Measurements from ENCODE around the gene ZNF419.
"Not testable (repeated sequence)": the region's sequence is repeated elsewhere in the genome, so short reads cannot be mapped to it uniquely, and the experiment has no call there.

The ZNF419 gene

DNA sequence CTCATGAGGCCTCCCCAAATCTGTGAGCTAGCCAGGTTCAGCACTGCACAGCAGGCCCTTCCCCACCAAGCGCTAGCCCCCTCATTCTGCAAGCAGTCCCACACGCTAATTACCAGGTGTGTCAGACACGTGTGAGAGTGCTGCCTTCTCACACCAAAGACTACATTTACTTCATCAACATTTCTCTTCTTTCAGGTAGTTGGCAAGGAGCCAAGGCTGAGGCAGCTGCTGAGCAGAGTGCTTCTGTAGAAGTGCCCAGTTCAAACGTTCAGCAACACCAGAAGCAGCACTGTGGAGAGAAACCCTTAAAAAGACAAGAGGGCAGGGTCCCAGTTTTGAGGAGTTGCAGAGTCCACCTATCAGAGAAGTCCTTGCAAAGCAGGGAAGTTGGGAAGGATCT lies 18.6 kb downstream of the ZNF419 start:
- TF ChIP-seq, protein P1, sequence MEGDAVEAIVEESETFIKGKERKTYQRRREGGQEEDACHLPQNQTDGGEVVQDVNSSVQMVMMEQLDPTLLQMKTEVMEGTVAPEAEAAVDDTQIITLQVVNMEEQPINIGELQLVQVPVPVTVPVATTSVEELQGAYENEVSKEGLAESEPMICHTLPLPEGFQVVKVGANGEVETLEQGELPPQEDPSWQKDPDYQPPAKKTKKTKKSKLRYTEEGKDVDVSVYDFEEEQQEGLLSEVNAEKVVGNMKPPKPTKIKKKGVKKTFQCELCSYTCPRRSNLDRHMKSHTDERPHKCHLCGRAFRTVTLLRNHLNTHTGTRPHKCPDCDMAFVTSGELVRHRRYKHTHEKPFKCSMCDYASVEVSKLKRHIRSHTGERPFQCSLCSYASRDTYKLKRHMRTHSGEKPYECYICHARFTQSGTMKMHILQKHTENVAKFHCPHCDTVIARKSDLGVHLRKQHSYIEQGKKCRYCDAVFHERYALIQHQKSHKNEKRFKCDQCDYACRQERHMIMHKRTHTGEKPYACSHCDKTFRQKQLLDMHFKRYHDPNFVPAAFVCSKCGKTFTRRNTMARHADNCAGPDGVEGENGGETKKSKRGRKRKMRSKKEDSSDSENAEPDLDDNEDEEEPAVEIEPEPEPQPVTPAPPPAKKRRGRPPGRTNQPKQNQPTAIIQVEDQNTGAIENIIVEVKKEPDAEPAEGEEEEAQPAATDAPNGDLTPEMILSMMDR (IDR thresholded peaks at IDR 0.05; ENCODE audit: low read depth, low read length) = no peak
- no peak for DNase-seq
- H3K4me3 ChIP-seq (ENCODE audit: low read depth, low read length) = no peak overlapping the region
- no peaks in the 10 kb centered on the region for H3K27me3 ChIP-seq
- H3K36me3 ChIP-seq = peaks cover 31% of the 10 kb centered on the region
- H3K9me3 ChIP-seq = no peaks in the 10 kb centered on the region
- H3K4me1 ChIP-seq = no peaks in the 10 kb centered on the region

DNA sequence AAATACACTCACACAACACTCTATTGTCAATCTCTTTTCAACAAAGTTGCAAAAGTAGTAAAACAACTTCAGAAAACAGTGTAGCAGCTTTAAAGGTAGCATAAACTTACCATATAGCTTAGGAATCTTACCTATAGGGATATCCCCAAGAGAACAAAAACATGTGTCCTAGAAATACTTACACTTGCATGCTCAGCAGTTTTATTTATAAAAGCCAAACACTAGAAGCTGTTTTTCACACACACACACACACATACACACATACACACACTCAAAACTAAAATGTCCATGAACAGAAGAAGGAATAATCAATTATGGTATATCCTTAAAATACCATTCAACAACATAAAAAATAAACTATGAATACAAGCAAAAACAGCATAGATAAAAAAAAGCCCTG lies 23.9 kb downstream of the ZNF419 start:
- Histone ChIP-seq H3K27me3 (no peaks in the 10 kb centered on the region), H3K4me1 (no peaks in the 10 kb centered on the region), H3K4me3 (ENCODE audit: low read depth, low read length) (no peak overlapping the region), H3K36me3 (peaks cover 12% of the 10 kb centered on the region), H3K9me3 (no peaks in the 10 kb centered on the region)
- no peak for DNase-seq
- TF ChIP-seq, protein P1 (IDR thresholded peaks at IDR 0.05; ENCODE audit: low read depth, low read length) = no peak

DNA sequence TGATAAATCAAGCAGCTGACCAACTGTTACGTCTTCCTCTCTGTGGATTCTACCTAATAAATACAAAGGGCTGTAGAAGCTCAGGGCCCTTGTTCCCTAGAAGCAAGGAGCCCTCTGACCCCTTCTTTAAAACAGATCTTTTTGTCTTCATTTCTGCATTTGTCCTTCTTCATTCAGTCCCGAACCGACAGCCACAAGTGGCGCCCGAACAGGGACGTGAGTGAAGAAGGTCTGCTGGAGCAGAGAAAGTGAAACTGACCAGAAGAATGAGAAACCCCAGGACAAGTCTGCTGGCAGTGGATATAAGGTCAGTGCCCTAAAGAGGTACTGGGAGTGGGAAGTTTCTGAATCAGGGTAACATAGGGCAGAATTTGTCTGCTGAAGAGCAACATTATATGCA lies 25.3 kb downstream of the ZNF419 start:
- H3K4me1 ChIP-seq = no peaks in the 10 kb centered on the region
- DNase-seq = no peak
- TF ChIP-seq, protein P1 (IDR thresholded peaks at IDR 0.05; ENCODE audit: low read depth, low read length) = no peak
- 0 out of 2 replicates have a peak, but pooled peaks cover 3% of the 10 kb centered on the region for H3K36me3 ChIP-seq
- H3K27me3 ChIP-seq = no peaks in the 10 kb centered on the region
- H3K9me3 ChIP-seq = no peaks in the 10 kb centered on the region
- H3K4me3 ChIP-seq (ENCODE audit: low read depth, low read length) = no peak overlapping the region

DNA sequence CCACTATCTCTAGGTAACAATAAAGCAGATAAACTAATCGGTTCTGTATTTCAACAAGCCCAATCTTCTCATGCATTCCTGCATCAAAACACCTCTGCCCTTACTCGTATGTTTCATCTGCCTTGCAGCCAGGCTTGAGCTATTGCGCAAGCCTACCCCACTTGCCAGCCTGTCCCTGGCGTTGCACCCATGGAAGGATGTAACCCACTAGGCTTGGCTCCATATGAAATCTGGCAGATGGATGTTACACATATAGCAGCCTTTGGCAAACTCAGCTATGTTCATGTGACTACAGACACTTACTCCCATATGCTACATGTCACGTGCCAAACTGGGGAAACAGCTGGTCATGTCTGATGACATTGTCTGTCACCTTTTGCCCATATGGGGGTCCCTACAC lies 27.7 kb downstream of the ZNF419 start:
- H3K4me3 ChIP-seq (ENCODE audit: low read depth, low read length) = no peak overlapping the region
- H3K9me3 ChIP-seq = no peaks in the 10 kb centered on the region
- H3K27me3 ChIP-seq = no peaks in the 10 kb centered on the region
- H3K36me3 ChIP-seq = no peaks in the 10 kb centered on the region
- no peak for DNase-seq
- no peaks in the 10 kb centered on the region for H3K4me1 ChIP-seq
- TF ChIP-seq, protein P1 (IDR thresholded peaks at IDR 0.05; ENCODE audit: low read depth, low read length) = no peak

DNA sequence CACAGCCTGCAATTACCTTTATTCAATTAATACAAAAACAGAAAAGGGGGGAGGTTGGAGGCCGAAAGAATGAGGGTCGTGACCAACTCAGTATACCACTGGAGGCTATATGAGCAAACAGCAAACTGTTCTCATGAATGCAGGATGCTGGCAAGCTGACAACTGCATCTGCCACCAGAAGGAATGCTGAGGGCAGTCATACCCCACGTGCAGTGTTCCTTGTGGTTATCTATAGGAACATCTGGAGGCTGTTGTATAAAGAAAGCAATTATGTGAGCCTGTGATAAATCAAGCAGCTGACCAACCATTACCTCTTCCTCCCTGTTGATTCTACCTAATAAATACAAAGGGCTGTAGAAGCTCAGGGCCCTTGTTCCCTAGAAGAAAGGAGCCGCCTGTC lies 30.5 kb downstream of the ZNF419 start:
- not testable (repeated sequence) for H3K27me3 ChIP-seq; H3K36me3 ChIP-seq; H3K9me3 ChIP-seq; H3K4me1 ChIP-seq; H3K4me3 ChIP-seq (ENCODE audit: low read depth, low read length)
- DNase-seq = peak; percentile 14

DNA sequence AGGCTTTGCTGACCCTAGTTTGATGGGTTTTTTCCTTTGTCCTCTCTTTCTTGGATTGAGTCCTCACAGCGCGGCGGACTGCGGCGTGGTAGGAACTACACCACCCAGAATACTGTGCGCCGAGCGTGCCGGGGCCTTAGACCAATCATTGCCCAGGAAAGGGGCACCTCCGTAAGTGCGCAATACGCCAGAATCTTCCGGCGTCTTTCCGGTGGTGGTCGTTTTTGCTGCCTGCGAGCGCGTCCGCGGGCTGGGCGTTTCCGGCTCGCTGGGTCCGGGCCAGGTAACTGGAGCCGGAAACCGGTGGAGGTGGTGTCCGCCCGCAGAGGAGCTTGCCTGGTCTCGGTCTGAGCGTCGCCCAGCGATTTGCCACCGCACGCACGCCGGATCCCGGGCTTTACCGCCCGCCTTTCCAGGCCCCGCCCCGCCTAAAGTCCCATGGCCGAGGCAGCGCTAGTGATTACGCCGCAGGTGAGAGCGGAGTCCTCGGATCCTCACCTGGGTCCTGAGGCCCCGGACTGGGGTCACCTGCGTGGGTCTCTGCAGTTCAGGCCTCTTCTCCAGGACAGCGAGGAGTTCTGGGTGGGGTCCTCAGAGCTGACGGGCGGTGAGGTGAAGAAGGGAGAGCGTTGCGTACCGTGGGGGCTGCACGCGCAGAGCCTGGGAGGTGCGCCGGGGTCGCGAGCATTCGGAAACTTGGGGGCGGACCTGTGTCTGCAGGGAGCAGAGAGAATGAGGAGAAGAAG lies 39.8 kb downstream of the ZNF419 start, which contains the start of gene ZNF549:
ZNF549 (plus strand) TSS at position 221 of the 746 bp plus-strand sequence; CDS start at position 439, 218 bp downstream.
- H3K27me3 ChIP-seq = no peaks in the 10 kb centered on the region
- H3K4me3 ChIP-seq (ENCODE audit: low read depth, low read length) = peak within 1 kb of the TSS; percentile 97
- no peaks in the 10 kb centered on the region for H3K9me3 ChIP-seq
- no peaks in the 10 kb centered on the region; the same call in 1 of the 2 replicates for H3K4me1 ChIP-seq
- DNase-seq = peak; percentile 93
- TF ChIP-seq, protein P1 (IDR thresholded peaks at IDR 0.05; ENCODE audit: low read depth, low read length) = no peak
- peaks cover 6% of the 10 kb centered on the region; the same call in 1 of the 2 replicates for H3K36me3 ChIP-seq
